HCT116 (cell line): ENCODE data around the gene ZDHHC3. TPM values are rescaled to one million over a fixed set of nuclear protein-coding genes. Genes with fewer than 3 reads are reported as not detected.

Source experiments
- ATAC-seq: fragments of 200-7000 bp; cut with Tn5 transposase; 2 replicates; pipeline ENCODE4 v1.9.1; 2020; ENCODE audit warnings: mild to moderate bottlenecking, moderate library complexity
- BruUV-seq: library from RNA; stranded (reverse); fragments of 400-500 nt; replicated peaks from 2 replicates; lab custom pipeline; 2021; lab: Mats Ljungman, UMichigan
- CTCF ChIA-PET: fragments of 300-600 bp; sonication (Branson Sonifier 250); formaldehyde crosslinking; loops from one replicate; lab custom pipeline; 2021; ENCODE audit warnings: antibody characterized with exemption; lab: Charles Lee
- POLR2A ChIA-PET: fragments of 300-600, 350-600 bp; sonication (Branson Sonifier 250); formaldehyde crosslinking; loops from one replicate; lab custom pipeline; 2021; ENCODE audit warnings: antibody characterized with exemption; lab: Charles Lee
- RAD21 ChIA-PET, 2 experiments: fragments of 300-600 bp; sonication (Branson Sonifier 250); formaldehyde crosslinking; loops; one replicate each; lab custom pipeline; 2023; ENCODE audit warnings: low total read pairs in 2 of 2; ENCODE audit not compliant: uncharacterized antibody in 2 of 2, unreplicated experiment in 2 of 2, low non-redundant PET in 1 of 2; lab: Charles Lee
- DNase-seq: peaks from one replicate; pipeline ENCODE4 v3.0.0-alpha.2; 2010; ENCODE audit warnings: low read depth, low spot score
- H2AFZ ChIP-seq: fragments of 200-600 bp; shearing (Covaris generic), sonication (generic); 2 replicates; pipeline ENCODE4 v1.6.1; 2017; ENCODE audit warnings: low read depth, mixed run types, mixed read lengths, antibody characterized with exemption, low read length; ENCODE audit not compliant: poor library complexity, severe bottlenecking
- H3K27ac ChIP-seq: 2 replicates; pipeline ENCODE4 v1.5.1; 2012; ENCODE audit warnings: low read depth, low read length
- H3K27me3 ChIP-seq: fragments of 200-600 bp; sonication (generic); 2 replicates; pipeline ENCODE4 v1.6.1; 2016; ENCODE audit warnings: mixed run types, low read length, mixed read lengths; ENCODE audit not compliant: insufficient read depth
- H3K36me3 ChIP-seq, 2 experiments: fragments of 200-500 bp in 1 of 2; fragments of 200-600 bp in 1 of 2; sonication (Bioruptor generic) in 1 of 2; sonication (generic) in 1 of 2; 2 replicates each; pipeline versions ENCODE4 v1.5.1 to v1.6.1; 2014 to 2016; ENCODE audit warnings: low read length in 2 of 2, inconsistent platforms in 1 of 2, mixed read lengths in 1 of 2, mixed run types in 1 of 2; ENCODE audit not compliant: insufficient read depth in 2 of 2, control insufficient read depth in 1 of 2
- H3K4me1 ChIP-seq, 2 experiments: fragments of 200-600 bp in 1 of 2; sonication (generic) in 1 of 2; 2 replicates each; pipeline versions ENCODE4 v1.5.1 to v1.6.1; 2012 to 2017; ENCODE audit warnings: low read length in 2 of 2, inconsistent platforms in 1 of 2, mild to moderate bottlenecking in 1 of 2, mixed read lengths in 1 of 2, mixed run types in 1 of 2, moderate library complexity in 1 of 2; ENCODE audit not compliant: insufficient read depth in 2 of 2, control insufficient read depth in 1 of 2
- H3K4me2 ChIP-seq: fragments of 200-600 bp; sonication (generic); 2 replicates; pipeline ENCODE4 v1.6.1; 2017; ENCODE audit warnings: mixed run types, low read length, mixed read lengths
- H3K4me3 ChIP-seq, 2 experiments: fragments of 200-600 bp in 1 of 2; sonication (generic) in 1 of 2; replicated peaks in 1 of 2; 2 replicates each; pipeline ENCODE4 v1.5.1; 2011 to 2016; ENCODE audit warnings: low read length in 2 of 2, control low read depth in 1 of 2, low read depth in 1 of 2, mild to moderate bottlenecking in 1 of 2, mixed read lengths in 1 of 2, mixed run types in 1 of 2
- H3K79me2 ChIP-seq: fragments of 200-600 bp; sonication (generic); 2 replicates; pipeline ENCODE4 v1.6.1; 2017; ENCODE audit warnings: mild to moderate bottlenecking, mixed run types, low read length, moderate library complexity, mixed read lengths; ENCODE audit not compliant: insufficient read depth
- H3K9ac ChIP-seq: fragments of 200-600 bp; sonication (generic); 2 replicates; pipeline ENCODE4 v1.6.1; 2016; ENCODE audit warnings: low read length, mixed read lengths
- H3K9me2 ChIP-seq: fragments of 200-600 bp; sonication (generic), shearing (Covaris generic); 2 replicates; pipeline ENCODE4 v1.6.1; 2017; ENCODE audit warnings: mixed run types, mild to moderate bottlenecking, moderate library complexity; ENCODE audit not compliant: insufficient read depth
- H3K9me3 ChIP-seq, 2 experiments: fragments of 200-500 bp in 1 of 2; fragments of 200-600 bp in 1 of 2; sonication (Bioruptor generic) in 1 of 2; sonication (generic) in 1 of 2; 2 replicates each; pipeline ENCODE4 v1.6.1; 2014 to 2017; ENCODE audit warnings: low read length in 2 of 2, mixed read lengths in 2 of 2, inconsistent platforms in 1 of 2, low read depth in 1 of 2, mild to moderate bottlenecking in 1 of 2, mixed run types in 1 of 2, moderate library complexity in 1 of 2; ENCODE audit not compliant: control insufficient read depth in 1 of 2, insufficient read depth in 1 of 2
- H4K20me1 ChIP-seq: fragments of 200-600 bp; sonication (generic), shearing (Covaris generic); 2 replicates; pipeline ENCODE4 v1.6.1; 2017; ENCODE audit warnings: mixed run types, mild to moderate bottlenecking, moderate library complexity; ENCODE audit not compliant: insufficient read depth
- ATF3 ChIP-seq: IDR thresholded peaks from 2 replicates; pipeline ENCODE4 v1.6.1; 2012
- EGR1 ChIP-seq: IDR thresholded peaks from 2 replicates; pipeline ENCODE4 v1.6.1; 2012; ENCODE audit warnings: low read depth
- EZH2 ChIP-seq: fragments of 200-600 bp; sonication (generic); IDR thresholded peaks from 2 replicates; pipeline ENCODE4 v1.6.1; 2017; ENCODE audit warnings: antibody characterized with exemption, mixed run types
- EZH2phosphoT487 ChIP-seq: fragments of 200-600 bp; IDR thresholded peaks from 2 replicates; pipeline ENCODE4 v1.6.1; 2018; ENCODE audit warnings: antibody characterized with exemption, borderline replicate concordance
- FOSL1 ChIP-seq: IDR thresholded peaks from 2 replicates; pipeline ENCODE4 v1.6.1; 2012; ENCODE audit warnings: low read depth
- JUND ChIP-seq: IDR thresholded peaks from 2 replicates; pipeline ENCODE4 v1.6.1; 2012
- POLR2A ChIP-seq: IDR thresholded peaks from 2 replicates; pipeline ENCODE4 v1.7.0; 2011; ENCODE audit warnings: borderline replicate concordance; ENCODE audit not compliant: insufficient read depth, insufficient read length; ENCODE audit errors: extremely low read depth
- POLR2AphosphoS5 ChIP-seq: IDR thresholded peaks from 2 replicates; pipeline ENCODE4 v1.6.1; 2011; ENCODE audit warnings: mild to moderate bottlenecking, low read depth, low read length, moderate library complexity
- RAD21 ChIP-seq: IDR thresholded peaks from 2 replicates; pipeline ENCODE4 v1.6.1; 2012; ENCODE audit warnings: low read depth, mild to moderate bottlenecking
- REST ChIP-seq: IDR thresholded peaks from 2 replicates; pipeline ENCODE4 v1.6.1; 2012; ENCODE audit warnings: low read depth
- SP1 ChIP-seq: IDR thresholded peaks from 2 replicates; pipeline ENCODE4 v1.6.1; 2012; ENCODE audit warnings: low read depth
- SRF ChIP-seq: IDR thresholded peaks from 2 replicates; pipeline ENCODE4 v1.6.1; 2012; ENCODE audit warnings: low read depth
- YY1 ChIP-seq: IDR thresholded peaks from 2 replicates; pipeline ENCODE4 v1.6.1; 2011; ENCODE audit warnings: low read length, low read depth, moderate library complexity, mild to moderate bottlenecking; ENCODE audit not compliant: insufficient replicate concordance; ENCODE audit errors: extremely low read depth
- ZFX ChIP-seq: fragments of 450-650 bp; IDR thresholded peaks from 2 replicates; pipeline ENCODE4 v1.6.1; 2017
- intact Hi-C: fragments of 100-400 bp; cut with micrococcal nuclease; formaldehyde crosslinking; loops from 2 replicates; pipeline ENCODE4 v1.10.0; 2022
- total RNA-seq: library from RNA; stranded (reverse); gene quantifications from one replicate; pipeline ENCODE4 v1.2.1, GENCODE V29; 2021; ENCODE audit not compliant: unreplicated experiment

The ZDHHC3 gene
- total RNA-seq, 1 experiment from 2014 or later = 61.1 TPM

- peaks cover 15% of the 10 kb centered on the region; the same call in 1 of the 2 replicates for H4K20me1 ChIP-seq
- BruUV-seq = no TSS peak
- ATAC-seq (no peak), DNase-seq (no peak)
- peaks cover 91% of the 10 kb centered on the region for H3K79me2 ChIP-seq
- H3K9ac ChIP-seq = no peak overlapping the region
- H3K4me2 ChIP-seq = no peak overlapping the region
- CTCF ChIA-PET = interaction anchor here (1.7 to 2.3 kb wide), 2 partner anchors 8 to 9 kb away, joined by 6 to 9 read pairs; no protein-coding TSS in a partner anchor
- peaks cover 0 to 6% of the 10 kb centered on the region in 2 experiments; a peak in 1 of 4 replicates for H3K36me3 ChIP-seq
- no peaks in the 10 kb centered on the region for H3K9me3 ChIP-seq
- H3K27me3 ChIP-seq = no peaks in the 10 kb centered on the region
- POLR2A ChIA-PET = interaction anchor here (0.6 kb wide), 1 partner anchor 113 kb away, joined by 3 read pairs; no protein-coding TSS in a partner anchor
- intact Hi-C loops = no loop called here
- peaks cover 13 to 33% of the 10 kb centered on the region in 2 experiments for H3K4me1 ChIP-seq
- H3K27ac ChIP-seq = no peak overlapping the region
- RAD21 ChIA-PET = no interaction called here
- H2AFZ ChIP-seq = no peak overlapping the region
- no peak overlapping the region for H3K4me3 ChIP-seq
- TF ChIP-seq SP1 = no peak
- no peak for TF ChIP-seq EZH2
- no peak for TF ChIP-seq EGR1
- TF ChIP-seq ZFX = no peak
- TF ChIP-seq JUND = no peak
- no peak for TF ChIP-seq YY1
- no peak for TF ChIP-seq ATF3
- TF ChIP-seq FOSL1 = no peak
- TF ChIP-seq POLR2A = no peak
- no peak for TF ChIP-seq RAD21
- TF ChIP-seq EZH2phosphoT487 = no peak
- no peak for TF ChIP-seq POLR2AphosphoS5
- no peak for TF ChIP-seq REST
- no peak for TF ChIP-seq SRF
- H3K9me2 ChIP-seq = no peaks in the 10 kb centered on the region
These were observed 8.4 kb upstream of the ZDHHC3 start for GRCh38 chr3:44984335-44984734.
